Lower leg skin (tissue), 4 donors: ENCODE data around the gene COPS7A. TPM values are rescaled to one million over a fixed set of nuclear protein-coding genes. Genes with fewer than 3 reads are reported as not detected.
"Not testable (repeated sequence)": the region's sequence is repeated elsewhere in the genome, so short reads cannot be mapped to it uniquely, and the experiment has no call there.

ENCODE experiments used
- DNase-seq, 2 donors: peaks; one replicate each; pipeline ENCODE4 v3.0.0-alpha.2; 2019; ENCODE audit warnings: low spot score in 2 of 2
- H3K4me3 ChIP-seq: fragments of 200-600 bp; sonication (generic); 2 replicates; pipeline ENCODE4 v1.5.1; 2017; ENCODE audit warnings: mild to moderate bottlenecking, low read depth; ENCODE audit not compliant: poor library complexity, severe bottlenecking
- POLR2A ChIP-seq, 2 donors: fragments of 450-650 bp; IDR thresholded peaks; one replicate each; pipeline ENCODE4 v1.6.1; 2016 to 2017; ENCODE audit warnings: antibody characterized with exemption in 2 of 2, mild to moderate bottlenecking in 1 of 2, moderate library complexity in 1 of 2
- WGBS, 2 donors: methylation state at CpG; one replicate each; pipeline ENCODE4 v1.1.5; 2018; 5-methylcytosine and 5-hydroxymethylcytosine counted together
- intact Hi-C: fragments of 100-400 bp; cut with DNase I; formaldehyde crosslinking; loops from one replicate; pipeline ENCODE4 v1.15.0; 2023; ENCODE audit warnings: low total_unique reads
- total RNA-seq, 4 donors: library from RNA; depleted of rRNA; stranded (reverse); fragments of >200 nt; gene quantifications; one replicate each; pipeline ENCODE4 v1.1.0, GENCODE V29; 2016
- TF ChIP-seq, protein P1 (sequence below), 3 donors: fragments of 450-650 bp; IDR thresholded peaks; one replicate each; pipeline ENCODE4 v1.5.1; 2016; ENCODE audit warnings: antibody characterized with exemption in 3 of 3, mild to moderate bottlenecking in 3 of 3, moderate library complexity in 2 of 3

The COPS7A gene
- total RNA-seq, 4 donors from 2014 or later: 46.3 to 64.6 (median 56.6) TPM

- no peak for DNase-seq
- 1% methylated on average over 44 to 55 of the region's 65 CpGs for WGBS, 2 donors
- H3K4me3 ChIP-seq: peak overlapping the region; percentile 10
- TF ChIP-seq POLR2A (IDR thresholded peaks at IDR 0.05): no peak
- TF ChIP-seq, protein P1, sequence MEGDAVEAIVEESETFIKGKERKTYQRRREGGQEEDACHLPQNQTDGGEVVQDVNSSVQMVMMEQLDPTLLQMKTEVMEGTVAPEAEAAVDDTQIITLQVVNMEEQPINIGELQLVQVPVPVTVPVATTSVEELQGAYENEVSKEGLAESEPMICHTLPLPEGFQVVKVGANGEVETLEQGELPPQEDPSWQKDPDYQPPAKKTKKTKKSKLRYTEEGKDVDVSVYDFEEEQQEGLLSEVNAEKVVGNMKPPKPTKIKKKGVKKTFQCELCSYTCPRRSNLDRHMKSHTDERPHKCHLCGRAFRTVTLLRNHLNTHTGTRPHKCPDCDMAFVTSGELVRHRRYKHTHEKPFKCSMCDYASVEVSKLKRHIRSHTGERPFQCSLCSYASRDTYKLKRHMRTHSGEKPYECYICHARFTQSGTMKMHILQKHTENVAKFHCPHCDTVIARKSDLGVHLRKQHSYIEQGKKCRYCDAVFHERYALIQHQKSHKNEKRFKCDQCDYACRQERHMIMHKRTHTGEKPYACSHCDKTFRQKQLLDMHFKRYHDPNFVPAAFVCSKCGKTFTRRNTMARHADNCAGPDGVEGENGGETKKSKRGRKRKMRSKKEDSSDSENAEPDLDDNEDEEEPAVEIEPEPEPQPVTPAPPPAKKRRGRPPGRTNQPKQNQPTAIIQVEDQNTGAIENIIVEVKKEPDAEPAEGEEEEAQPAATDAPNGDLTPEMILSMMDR (IDR thresholded peaks at IDR 0.05): no peak
- intact Hi-C loops: no loop called here
Measured at GRCh38 chr12:6699989-6700645, 23.7 kb upstream of the COPS7A start.

DNA sequence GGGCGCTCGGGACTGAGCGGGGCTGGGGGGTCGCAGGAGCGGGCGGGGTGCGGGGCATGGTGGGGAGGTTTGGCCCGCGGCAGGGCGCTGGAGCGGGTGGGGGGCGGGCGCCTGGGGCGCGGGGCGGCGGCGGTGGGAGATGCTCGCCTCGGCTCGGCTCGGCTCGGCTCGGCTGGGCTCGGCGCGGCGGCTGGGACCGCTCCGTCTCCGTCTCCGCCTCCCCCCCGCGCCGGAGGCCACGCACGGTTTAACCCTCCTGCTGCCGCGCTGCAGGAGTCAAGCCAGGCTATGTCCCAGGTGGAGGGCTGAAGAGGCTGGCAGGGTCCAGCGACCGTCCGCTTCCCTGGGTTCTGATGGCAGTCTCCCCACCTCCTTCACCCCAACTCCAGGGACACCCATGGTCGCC is 23.2 kb upstream of the COPS7A start, which contains the start of gene PIANP:
PIANP (minus strand) TSS at position 170 of the 406 bp plus-strand sequence. CDS start 2,754 bp downstream, outside the sequence.
- intact Hi-C loops: no loop called here
- TF ChIP-seq, protein P1 (IDR thresholded peaks at IDR 0.05): no peak
- no peak for TF ChIP-seq POLR2A (IDR thresholded peaks at IDR 0.05)
- 0% methylated on average over 1 to 4 of the region's 43 CpGs for WGBS, 2 donors
- peak in 1 of 2 donors; percentile 89 for DNase-seq
- peak within 1 kb of the TSS; percentile 10 for H3K4me3 ChIP-seq

DNA sequence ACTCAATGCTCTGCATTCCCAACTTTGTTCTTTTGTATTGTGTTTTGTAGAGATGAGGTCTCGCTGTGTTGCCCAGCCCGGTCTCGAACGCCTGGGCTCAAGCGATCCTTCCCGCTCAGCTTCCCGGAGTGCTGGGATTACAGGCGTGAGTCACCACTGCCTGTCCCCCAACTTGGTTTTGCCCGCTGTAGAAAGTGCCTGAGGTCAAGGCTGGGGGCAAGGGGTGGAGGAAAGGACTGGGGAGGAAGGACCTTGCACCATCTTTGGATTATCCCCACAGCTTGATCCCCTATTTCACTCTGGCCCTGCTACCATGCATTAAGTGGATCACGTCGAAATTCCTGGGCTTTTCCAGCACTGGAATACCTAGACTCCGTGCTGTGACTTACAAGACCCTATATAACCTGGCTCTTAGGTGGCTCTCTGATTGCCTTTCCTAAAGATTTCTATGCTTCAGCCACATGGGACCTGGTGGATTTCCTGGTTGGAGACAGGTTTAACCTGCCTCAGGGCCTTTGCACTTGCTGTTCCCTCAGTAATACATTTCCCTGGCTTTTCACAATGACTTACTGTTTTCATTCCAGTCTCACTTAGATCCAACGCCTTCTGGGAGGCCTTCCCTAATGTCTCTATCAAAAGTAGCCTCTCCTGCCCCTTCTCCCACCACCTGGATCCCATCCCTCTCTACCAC is 22.6 kb upstream of the COPS7A start:
- intact Hi-C loops: no loop called here
- DNase-seq: no peak
- 25 to 30% methylated on average over 13 of the region's 13 CpGs for WGBS, 2 donors
- TF ChIP-seq, protein P1 (IDR thresholded peaks at IDR 0.05): no peak
- no peak for TF ChIP-seq POLR2A (IDR thresholded peaks at IDR 0.05)
- H3K4me3 ChIP-seq: no peak overlapping the region

DNA sequence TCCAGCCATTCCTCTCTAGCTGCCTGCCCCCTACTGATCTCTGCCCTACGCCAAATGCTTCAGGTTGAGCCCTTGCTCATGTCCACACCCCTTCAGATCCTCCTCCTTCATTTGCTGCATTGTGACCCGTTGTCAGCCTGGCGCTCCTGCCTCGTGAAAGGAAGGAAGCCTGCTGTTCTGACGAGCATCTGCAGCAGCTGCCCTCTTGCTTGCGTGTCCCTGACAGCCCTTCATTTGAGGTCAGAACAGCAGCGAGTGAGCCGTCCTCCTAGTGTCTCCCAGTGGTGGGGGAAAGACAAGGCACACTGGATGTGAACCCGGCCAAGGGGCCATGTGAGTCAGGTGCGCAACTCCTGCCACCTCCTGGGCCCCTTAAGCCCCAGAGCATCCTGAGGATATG is 20.2 kb upstream of the COPS7A start:
- DNase-seq: no peak
- no peak for TF ChIP-seq POLR2A (IDR thresholded peaks at IDR 0.05)
- TF ChIP-seq, protein P1 (IDR thresholded peaks at IDR 0.05): no peak
- intact Hi-C loops: no loop called here
- H3K4me3 ChIP-seq: no peak overlapping the region
- WGBS, 2 donors: 18 to 19% methylated on average over 10 of the region's 10 CpGs

DNA sequence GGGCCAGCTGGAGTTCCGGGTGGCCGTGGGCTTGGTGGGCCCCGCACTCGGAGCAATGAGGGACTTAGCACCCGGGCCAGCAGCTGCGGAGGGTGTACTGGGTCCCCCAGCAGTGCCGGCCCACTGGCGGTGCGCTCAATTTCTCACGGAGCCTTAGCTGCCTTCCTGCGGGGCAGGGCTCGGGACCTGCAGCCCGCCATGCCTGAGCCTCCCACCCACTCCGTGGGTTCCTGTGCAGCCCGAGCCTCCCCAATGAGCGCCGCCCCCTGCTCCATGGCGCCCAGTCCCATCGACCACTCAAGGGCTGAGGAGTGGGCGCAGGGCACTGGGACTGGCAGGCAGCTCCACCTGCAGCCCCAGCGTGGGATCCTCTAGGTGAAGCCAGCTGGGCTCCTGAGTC is 15.5 kb upstream of the COPS7A start:
- WGBS, 2 donors: 92 to 100% methylated on average over 5 to 21 of the region's 21 CpGs
- intact Hi-C loops: not testable (repeated sequence)

GRCh38 chr12:6708960-6709394 is 14.9 kb upstream of the COPS7A start:
- TF ChIP-seq, protein P1 (IDR thresholded peaks at IDR 0.05): no peak
- intact Hi-C loops: no loop called here
- H3K4me3 ChIP-seq: no peak overlapping the region
- WGBS, 2 donors: 75 to 82% methylated on average over 16 of the region's 16 CpGs
- DNase-seq: no peak

More for the DNA sequence above, 15.5 kb upstream of the COPS7A start:
- DNase-seq, H3K4me3 ChIP-seq: not testable (repeated sequence)

DNA sequence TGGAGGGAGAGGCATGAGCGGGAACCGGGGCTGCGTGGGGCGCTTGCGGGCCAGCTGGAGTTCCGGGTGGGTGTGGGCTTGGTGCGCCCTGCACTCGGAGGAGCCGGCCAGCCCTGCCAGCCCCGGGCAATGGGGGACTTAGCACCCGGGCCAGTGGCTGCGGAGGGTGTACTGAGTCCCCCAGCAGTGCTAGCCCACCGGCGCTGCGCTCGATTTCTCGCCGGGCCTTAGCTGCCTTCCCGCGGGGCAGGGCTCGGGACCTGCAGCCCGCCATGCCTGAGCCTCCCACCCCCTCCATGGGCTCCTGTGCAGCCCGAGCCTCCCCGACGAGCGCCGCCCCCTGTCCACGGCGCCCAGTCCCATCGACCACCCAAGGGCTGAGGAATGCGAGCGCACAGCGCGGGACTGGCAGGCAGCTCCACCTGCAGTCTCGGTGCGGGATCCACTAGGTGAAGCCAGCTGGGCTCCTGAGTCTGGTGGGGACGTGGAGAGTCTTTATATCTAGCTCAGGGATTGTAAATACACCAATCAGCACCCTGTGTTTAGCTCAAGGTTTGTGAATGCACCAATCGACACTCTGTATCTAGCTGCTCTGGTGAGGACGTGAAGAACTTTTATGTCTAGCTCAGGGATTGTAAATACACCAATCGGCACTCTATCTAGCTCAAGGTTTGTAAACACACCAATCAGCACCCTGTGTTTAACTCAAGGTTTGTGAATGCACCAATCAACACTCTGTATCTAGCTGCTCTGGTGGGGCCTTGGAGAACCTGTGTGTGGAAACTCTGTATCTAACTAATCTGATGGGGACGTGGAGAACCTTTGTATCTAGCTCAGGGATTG is 7.6 kb upstream of the COPS7A start:
- H3K4me3 ChIP-seq, DNase-seq, intact Hi-C loops: not testable (repeated sequence)
- 91 to 93% methylated on average over 7 to 40 of the region's 41 CpGs for WGBS, 2 donors
